ENCODE data around the gene TMEM170B.

The TMEM170B gene

DNA sequence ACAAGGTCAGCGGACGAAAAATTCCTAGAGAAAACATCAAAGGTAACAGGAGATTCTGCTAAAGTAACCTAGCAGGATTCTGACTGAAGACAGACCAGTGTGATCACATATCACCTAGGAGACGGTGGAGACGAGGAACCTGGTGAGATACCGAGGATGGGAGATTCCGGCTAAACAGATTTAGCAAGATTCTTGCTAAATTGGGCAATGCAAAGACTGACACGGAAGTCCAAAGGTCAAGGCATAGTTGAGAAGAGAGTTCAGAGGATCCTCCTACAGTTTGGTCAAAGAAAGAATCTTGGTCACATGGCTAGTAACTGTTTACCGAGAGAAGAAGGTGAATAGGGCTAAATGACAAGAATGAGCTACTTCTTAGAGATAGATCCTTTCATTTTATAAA lies 61.1 kb downstream of the TMEM170B start:
- Histone ChIP-seq H4K20me1 (ENCODE audit: insufficient read depth, low read length) (no peaks in the 10 kb centered on the region), H3K4me3 (ENCODE audit: low read depth, low read length, poor library complexity, severe bottlenecking) (no peak overlapping the region), H3K9ac (ENCODE audit: low read length) (no peak overlapping the region), H3K4me1 (ENCODE audit: insufficient read depth, low read length, severe bottlenecking) (no peaks in the 10 kb centered on the region), H3K9me3 (ENCODE audit: low read length) (no peaks in the 10 kb centered on the region), H3K27ac (ENCODE audit: low read depth, low read length, poor library complexity, severe bottlenecking) (no peak overlapping the region), H3K9me2 (ENCODE audit: low read depth, low read length) (no peaks in the 10 kb centered on the region), H3K36me3 (ENCODE audit: insufficient read depth, low read length) (no peaks in the 10 kb centered on the region), H3F3A (ENCODE audit: insufficient read depth, low read length) (no peaks in the 10 kb centered on the region), H3K79me2 (ENCODE audit: insufficient read depth, low read length) (no peaks in the 10 kb centered on the region), H3K27me3 (ENCODE audit: insufficient read depth, low read length) (no peaks in the 10 kb centered on the region), H3K4me2 (ENCODE audit: low read length) (no peak overlapping the region), H2AFZ (ENCODE audit: low read length) (no peak overlapping the region)
- TF ChIP-seq EZH2 (IDR thresholded peaks at IDR 0.05; ENCODE audit: borderline replicate concordance, low read length): no peak
- TF ChIP-seq, protein P1, sequence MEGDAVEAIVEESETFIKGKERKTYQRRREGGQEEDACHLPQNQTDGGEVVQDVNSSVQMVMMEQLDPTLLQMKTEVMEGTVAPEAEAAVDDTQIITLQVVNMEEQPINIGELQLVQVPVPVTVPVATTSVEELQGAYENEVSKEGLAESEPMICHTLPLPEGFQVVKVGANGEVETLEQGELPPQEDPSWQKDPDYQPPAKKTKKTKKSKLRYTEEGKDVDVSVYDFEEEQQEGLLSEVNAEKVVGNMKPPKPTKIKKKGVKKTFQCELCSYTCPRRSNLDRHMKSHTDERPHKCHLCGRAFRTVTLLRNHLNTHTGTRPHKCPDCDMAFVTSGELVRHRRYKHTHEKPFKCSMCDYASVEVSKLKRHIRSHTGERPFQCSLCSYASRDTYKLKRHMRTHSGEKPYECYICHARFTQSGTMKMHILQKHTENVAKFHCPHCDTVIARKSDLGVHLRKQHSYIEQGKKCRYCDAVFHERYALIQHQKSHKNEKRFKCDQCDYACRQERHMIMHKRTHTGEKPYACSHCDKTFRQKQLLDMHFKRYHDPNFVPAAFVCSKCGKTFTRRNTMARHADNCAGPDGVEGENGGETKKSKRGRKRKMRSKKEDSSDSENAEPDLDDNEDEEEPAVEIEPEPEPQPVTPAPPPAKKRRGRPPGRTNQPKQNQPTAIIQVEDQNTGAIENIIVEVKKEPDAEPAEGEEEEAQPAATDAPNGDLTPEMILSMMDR (IDR thresholded peaks at IDR 0.05; ENCODE audit: low read length): no peak

DNA sequence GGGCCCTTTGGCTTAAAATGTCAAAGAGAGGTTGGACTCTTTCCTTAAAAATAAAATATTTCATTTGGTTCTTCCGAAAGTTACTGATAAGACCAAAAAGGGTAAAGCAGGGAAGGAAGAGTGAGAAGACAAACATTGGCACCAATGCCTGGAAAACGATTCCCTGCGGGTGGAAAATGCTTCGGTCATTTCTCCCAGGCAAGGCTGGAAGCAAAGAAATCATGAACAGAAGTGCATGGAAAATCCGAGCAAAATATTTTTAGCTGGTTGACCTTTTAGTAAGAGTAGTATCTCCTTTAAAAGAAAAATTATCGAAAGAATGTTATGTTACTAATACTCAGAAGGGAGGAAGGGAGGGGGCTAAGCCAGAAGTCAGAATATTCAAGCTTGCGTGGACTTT lies 62.7 kb downstream of the TMEM170B start:
- no peaks in the 10 kb centered on the region for H3K36me3 ChIP-seq (ENCODE audit: insufficient read depth, low read length)
- no peak overlapping the region for H3K4me2 ChIP-seq (ENCODE audit: low read length)
- H3K4me1 ChIP-seq (ENCODE audit: insufficient read depth, low read length, severe bottlenecking): no peaks in the 10 kb centered on the region
- H3K9ac ChIP-seq (ENCODE audit: low read length): no peak overlapping the region
- no peaks in the 10 kb centered on the region for H4K20me1 ChIP-seq (ENCODE audit: insufficient read depth, low read length)
- no peak for TF ChIP-seq EZH2 (IDR thresholded peaks at IDR 0.05; ENCODE audit: borderline replicate concordance, low read length)
- TF ChIP-seq, protein P1 (IDR thresholded peaks at IDR 0.05; ENCODE audit: low read length): no peak
- H3K79me2 ChIP-seq (ENCODE audit: insufficient read depth, low read length): no peaks in the 10 kb centered on the region
- no peak overlapping the region for H3K27ac ChIP-seq (ENCODE audit: low read depth, low read length, poor library complexity, severe bottlenecking)
- no peaks in the 10 kb centered on the region for H3K9me2 ChIP-seq (ENCODE audit: low read depth, low read length)
- H3K4me3 ChIP-seq (ENCODE audit: low read depth, low read length, poor library complexity, severe bottlenecking): no peak overlapping the region
- H2AFZ ChIP-seq (ENCODE audit: low read length): no peak overlapping the region
- H3F3A ChIP-seq (ENCODE audit: insufficient read depth, low read length): no peaks in the 10 kb centered on the region
- no peaks in the 10 kb centered on the region for H3K27me3 ChIP-seq (ENCODE audit: insufficient read depth, low read length)
- no peaks in the 10 kb centered on the region for H3K9me3 ChIP-seq (ENCODE audit: low read length)

DNA sequence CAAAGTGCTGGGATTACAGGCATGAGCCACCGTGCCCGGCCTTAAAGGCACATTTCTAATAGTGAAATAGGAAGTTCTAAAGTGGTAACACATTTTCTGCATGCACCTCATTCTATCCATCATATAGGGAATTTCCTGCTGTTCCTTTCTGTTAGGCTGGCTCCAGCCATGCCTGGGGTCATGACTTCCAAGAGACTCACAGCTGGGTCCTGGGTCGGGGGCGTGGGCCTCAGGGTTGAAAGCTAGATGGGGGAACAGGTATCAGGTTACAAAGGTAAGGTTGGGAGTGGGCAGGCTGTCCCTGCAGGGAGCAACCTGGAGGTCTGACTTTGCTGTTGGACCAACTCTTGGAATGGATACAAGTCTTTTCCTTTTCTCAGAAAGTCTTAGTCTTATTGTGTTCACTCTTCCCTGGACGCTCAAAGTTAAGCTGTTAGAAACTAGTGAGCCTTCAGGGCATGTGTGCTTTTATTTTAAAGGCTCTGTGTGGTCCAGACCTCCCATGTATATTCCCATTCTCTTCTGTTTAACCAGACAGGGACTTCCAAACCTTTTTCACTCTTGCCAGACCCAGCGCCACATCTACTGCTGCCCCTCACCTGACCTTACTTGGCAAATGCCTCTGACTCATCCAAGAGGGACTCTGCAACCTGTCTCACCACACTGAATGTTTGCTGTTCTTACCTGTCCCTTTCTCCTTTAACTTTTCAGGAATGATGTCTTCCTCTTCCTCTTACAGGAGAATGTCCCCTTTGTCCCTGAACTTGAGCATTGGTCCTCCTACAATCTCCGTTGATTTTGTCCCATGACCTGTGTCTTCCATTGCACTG lies 64.4 kb downstream of the TMEM170B start:
- no peaks in the 10 kb centered on the region for H3K36me3 ChIP-seq (ENCODE audit: insufficient read depth, low read length)
- H3K79me2 ChIP-seq (ENCODE audit: insufficient read depth, low read length): no peaks in the 10 kb centered on the region
- no peaks in the 10 kb centered on the region for H3K9me2 ChIP-seq (ENCODE audit: low read depth, low read length)
- no peaks in the 10 kb centered on the region for H3K9me3 ChIP-seq (ENCODE audit: low read length)
- H3K27ac ChIP-seq (ENCODE audit: low read depth, low read length, poor library complexity, severe bottlenecking): no peak overlapping the region
- H3K9ac ChIP-seq (ENCODE audit: low read length): no peak overlapping the region
- no peak for TF ChIP-seq EZH2 (IDR thresholded peaks at IDR 0.05; ENCODE audit: borderline replicate concordance, low read length)
- TF ChIP-seq, protein P1 (IDR thresholded peaks at IDR 0.05; ENCODE audit: low read length): no peak
- H3F3A ChIP-seq (ENCODE audit: insufficient read depth, low read length): no peaks in the 10 kb centered on the region
- no peaks in the 10 kb centered on the region for H3K27me3 ChIP-seq (ENCODE audit: insufficient read depth, low read length)
- H4K20me1 ChIP-seq (ENCODE audit: insufficient read depth, low read length): no peaks in the 10 kb centered on the region
- no peak overlapping the region for H3K4me3 ChIP-seq (ENCODE audit: low read depth, low read length, poor library complexity, severe bottlenecking)
- no peaks in the 10 kb centered on the region for H3K4me1 ChIP-seq (ENCODE audit: insufficient read depth, low read length, severe bottlenecking)
- H2AFZ ChIP-seq (ENCODE audit: low read length): no peak overlapping the region
- H3K4me2 ChIP-seq (ENCODE audit: low read length): no peak overlapping the region

Data from OCI-LY1 (cell line).